Ishikawa (cell line): ENCODE results near the gene CAPZA1.

Experiments used
- CEBPB ChIP-seq: IDR thresholded peaks from 2 replicates; pipeline ENCODE4 v1.6.1; 2012
- EGR1 ChIP-seq: IDR thresholded peaks from 2 replicates; pipeline ENCODE4 v1.6.1; 2012
- FOXM1 ChIP-seq: IDR thresholded peaks from 2 replicates; pipeline ENCODE4 v1.6.1; 2012; ENCODE audit warnings: low read depth, borderline replicate concordance
- TEAD4 ChIP-seq: IDR thresholded peaks from 2 replicates; pipeline ENCODE4 v1.6.1; 2012
- YY1 ChIP-seq: IDR thresholded peaks from 2 replicates; pipeline ENCODE4 v1.6.1; 2012; ENCODE audit warnings: low read depth
- ZBTB7A ChIP-seq: IDR thresholded peaks from 2 replicates; pipeline ENCODE4 v1.6.1; 2012; ENCODE audit warnings: low read depth
- TF ChIP-seq, protein P1 (sequence below): IDR thresholded peaks from 2 replicates; pipeline ENCODE4 v1.6.1; 2012; ENCODE audit warnings: low read depth, mild to moderate bottlenecking
- TF ChIP-seq, protein P2 (sequence below): IDR thresholded peaks from 2 replicates; pipeline ENCODE4 v1.6.1; 2012

- TF ChIP-seq, protein P1, sequence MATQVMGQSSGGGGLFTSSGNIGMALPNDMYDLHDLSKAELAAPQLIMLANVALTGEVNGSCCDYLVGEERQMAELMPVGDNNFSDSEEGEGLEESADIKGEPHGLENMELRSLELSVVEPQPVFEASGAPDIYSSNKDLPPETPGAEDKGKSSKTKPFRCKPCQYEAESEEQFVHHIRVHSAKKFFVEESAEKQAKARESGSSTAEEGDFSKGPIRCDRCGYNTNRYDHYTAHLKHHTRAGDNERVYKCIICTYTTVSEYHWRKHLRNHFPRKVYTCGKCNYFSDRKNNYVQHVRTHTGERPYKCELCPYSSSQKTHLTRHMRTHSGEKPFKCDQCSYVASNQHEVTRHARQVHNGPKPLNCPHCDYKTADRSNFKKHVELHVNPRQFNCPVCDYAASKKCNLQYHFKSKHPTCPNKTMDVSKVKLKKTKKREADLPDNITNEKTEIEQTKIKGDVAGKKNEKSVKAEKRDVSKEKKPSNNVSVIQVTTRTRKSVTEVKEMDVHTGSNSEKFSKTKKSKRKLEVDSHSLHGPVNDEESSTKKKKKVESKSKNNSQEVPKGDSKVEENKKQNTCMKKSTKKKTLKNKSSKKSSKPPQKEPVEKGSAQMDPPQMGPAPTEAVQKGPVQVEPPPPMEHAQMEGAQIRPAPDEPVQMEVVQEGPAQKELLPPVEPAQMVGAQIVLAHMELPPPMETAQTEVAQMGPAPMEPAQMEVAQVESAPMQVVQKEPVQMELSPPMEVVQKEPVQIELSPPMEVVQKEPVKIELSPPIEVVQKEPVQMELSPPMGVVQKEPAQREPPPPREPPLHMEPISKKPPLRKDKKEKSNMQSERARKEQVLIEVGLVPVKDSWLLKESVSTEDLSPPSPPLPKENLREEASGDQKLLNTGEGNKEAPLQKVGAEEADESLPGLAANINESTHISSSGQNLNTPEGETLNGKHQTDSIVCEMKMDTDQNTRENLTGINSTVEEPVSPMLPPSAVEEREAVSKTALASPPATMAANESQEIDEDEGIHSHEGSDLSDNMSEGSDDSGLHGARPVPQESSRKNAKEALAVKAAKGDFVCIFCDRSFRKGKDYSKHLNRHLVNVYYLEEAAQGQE, result no peak
- no peak for TF ChIP-seq YY1
- no peak for TF ChIP-seq ZBTB7A
- TF ChIP-seq CEBPB, result no peak
- no peak for TF ChIP-seq FOXM1
- TF ChIP-seq EGR1, result no peak
- TF ChIP-seq TEAD4, result no peak
- TF ChIP-seq, protein P2, sequence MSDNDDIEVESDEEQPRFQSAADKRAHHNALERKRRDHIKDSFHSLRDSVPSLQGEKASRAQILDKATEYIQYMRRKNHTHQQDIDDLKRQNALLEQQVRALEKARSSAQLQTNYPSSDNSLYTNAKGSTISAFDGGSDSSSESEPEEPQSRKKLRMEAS, result no peak
These were observed 39.7 kb upstream of the CAPZA1 start for GRCh38 chr1:112579801-112580510.
